ENCODE data around the gene EVA1A.

The EVA1A gene

DNA sequence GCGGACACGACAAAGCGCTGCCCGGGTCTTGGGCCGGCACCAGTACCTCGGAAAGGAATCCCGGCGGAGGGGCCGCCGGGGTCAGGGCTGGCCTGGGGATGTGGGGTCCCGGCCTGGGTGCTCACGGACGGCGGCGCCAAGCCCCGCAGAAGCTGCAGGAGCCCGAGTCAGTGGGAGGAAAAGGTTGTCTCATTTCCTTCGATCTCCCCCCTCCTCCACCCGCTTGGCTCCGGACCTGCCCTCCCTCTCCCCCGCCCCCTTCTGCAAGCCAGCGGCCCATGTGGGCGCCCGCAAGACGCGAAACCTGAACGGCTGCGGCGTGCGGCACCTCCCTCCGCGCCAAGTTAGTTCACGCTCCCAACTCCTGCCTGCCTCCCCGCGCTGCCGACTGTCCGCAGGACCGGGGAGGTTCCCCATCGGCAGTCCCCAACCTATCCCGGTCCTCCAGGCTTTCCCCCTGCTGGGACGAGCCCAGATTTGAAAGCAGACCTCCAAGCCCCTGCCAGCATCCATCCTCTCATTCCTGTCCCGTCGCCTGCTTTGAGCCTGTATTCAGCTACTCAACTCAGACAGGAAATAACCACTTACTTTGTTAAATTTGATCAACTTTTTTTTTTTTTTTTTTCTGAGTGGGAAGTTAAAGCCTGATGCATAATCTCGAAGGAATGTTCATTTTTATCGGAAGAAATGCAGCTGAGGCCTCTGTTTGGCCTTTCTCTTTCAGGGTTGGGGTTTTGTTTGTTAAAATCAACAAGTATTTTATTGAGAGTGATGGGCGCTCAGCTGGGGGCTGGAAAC lies at the start of gene EVA1A:
Gene EVA1A (minus strand): TSS at position 172 of the 798 bp plus-strand sequence. CDS start 42,799 bp downstream, outside the sequence.
- TF ChIP-seq CSDC2 (CRISPR knock-in tag; IDR thresholded peaks at IDR 0.05), result no peak
- TF ChIP-seq ISL1 (CRISPR knock-in tag; IDR thresholded peaks at IDR 0.05), result peak; percentile 65
- ATAC-seq, result peak; percentile 71

- ATAC-seq, result no peak
- TF ChIP-seq ZNF70 (CRISPR knock-in tag; IDR thresholded peaks at IDR 0.05) (no peak), CREB5 (CRISPR knock-in tag; IDR thresholded peaks at IDR 0.05; ENCODE audit: low read depth) (no peak), TCF4 (CRISPR knock-in tag; IDR thresholded peaks at IDR 0.05; ENCODE audit: borderline replicate concordance) (no peak), SNAI2 (CRISPR knock-in tag; IDR thresholded peaks at IDR 0.05) (no peak), ZFP3 (CRISPR knock-in tag; IDR thresholded peaks at IDR 0.05) (no peak), ARNTL (CRISPR knock-in tag; IDR thresholded peaks at IDR 0.05; ENCODE audit: borderline replicate concordance, low read depth) (no peak), POU6F1 (CRISPR knock-in tag; IDR thresholded peaks at IDR 0.05; ENCODE audit: borderline replicate concordance, low read depth) (no peak), ISL1 (CRISPR knock-in tag; IDR thresholded peaks at IDR 0.05) (no peak)
- TF ChIP-seq, protein P1, sequence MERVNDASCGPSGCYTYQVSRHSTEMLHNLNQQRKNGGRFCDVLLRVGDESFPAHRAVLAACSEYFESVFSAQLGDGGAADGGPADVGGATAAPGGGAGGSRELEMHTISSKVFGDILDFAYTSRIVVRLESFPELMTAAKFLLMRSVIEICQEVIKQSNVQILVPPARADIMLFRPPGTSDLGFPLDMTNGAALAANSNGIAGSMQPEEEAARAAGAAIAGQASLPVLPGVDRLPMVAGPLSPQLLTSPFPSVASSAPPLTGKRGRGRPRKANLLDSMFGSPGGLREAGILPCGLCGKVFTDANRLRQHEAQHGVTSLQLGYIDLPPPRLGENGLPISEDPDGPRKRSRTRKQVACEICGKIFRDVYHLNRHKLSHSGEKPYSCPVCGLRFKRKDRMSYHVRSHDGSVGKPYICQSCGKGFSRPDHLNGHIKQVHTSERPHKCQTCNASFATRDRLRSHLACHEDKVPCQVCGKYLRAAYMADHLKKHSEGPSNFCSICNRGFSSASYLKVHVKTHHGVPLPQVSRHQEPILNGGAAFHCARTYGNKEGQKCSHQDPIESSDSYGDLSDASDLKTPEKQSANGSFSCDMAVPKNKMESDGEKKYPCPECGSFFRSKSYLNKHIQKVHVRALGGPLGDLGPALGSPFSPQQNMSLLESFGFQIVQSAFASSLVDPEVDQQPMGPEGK (CRISPR knock-in tag; IDR thresholded peaks at IDR 0.05; ENCODE audit: borderline replicate concordance), result no peak
Observed at GRCh38 chr2:75609937-75610508, 49.3 kb upstream of the EVA1A start.

GRCh38 chr2:75609334-75609689 lies 48.6 kb upstream of the EVA1A start:
- no peak for ATAC-seq

DNA sequence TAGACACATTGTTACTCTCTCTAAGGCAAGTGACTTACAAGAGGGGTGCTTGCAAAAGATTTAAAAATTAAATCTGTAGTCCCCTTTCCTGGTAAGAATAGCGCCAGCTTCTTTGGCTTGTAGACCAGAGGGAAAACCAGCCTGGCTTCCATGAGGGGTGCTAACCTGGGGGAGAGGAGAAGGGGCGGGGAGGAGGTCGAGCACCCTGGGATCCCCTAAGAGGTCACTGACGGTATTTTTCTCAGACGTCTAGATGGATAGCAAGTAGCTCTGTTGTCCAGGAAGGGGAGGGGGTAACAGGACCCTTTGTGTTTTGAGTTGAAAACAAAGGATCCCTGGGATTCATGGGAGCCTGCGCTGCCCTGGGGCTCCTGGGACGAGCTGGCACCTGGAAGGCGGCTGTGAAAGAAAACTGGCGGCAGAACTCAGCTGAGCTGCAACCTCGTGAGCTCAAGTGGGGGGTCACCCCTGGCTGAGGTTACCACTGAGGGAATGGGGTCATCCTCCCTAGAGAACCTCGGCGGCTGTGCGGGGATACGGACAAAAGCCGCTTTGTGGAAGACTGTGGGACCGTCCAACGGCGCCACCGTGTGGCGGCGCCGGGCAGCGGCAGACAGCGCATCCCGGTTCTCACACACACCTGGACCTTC lies 48.1 kb upstream of the EVA1A start:
- TF ChIP-seq GLIS3 (CRISPR knock-in tag; IDR thresholded peaks at IDR 0.05), result no peak
- ATAC-seq, result peak; percentile 65

More at GRCh38 chr2:75609334-75609689, 48.6 kb upstream of the EVA1A start:
- TF ChIP-seq ESRRG (CRISPR knock-in tag; IDR thresholded peaks at IDR 0.05), result no peak
- TF ChIP-seq ISL1 (CRISPR knock-in tag; IDR thresholded peaks at IDR 0.05), result no peak
- TF ChIP-seq TCF4 (CRISPR knock-in tag; IDR thresholded peaks at IDR 0.05; ENCODE audit: borderline replicate concordance), result no peak
- TF ChIP-seq ZNF8 (CRISPR knock-in tag; IDR thresholded peaks at IDR 0.05), result no peak
- no peak for TF ChIP-seq ZFP3 (CRISPR knock-in tag; IDR thresholded peaks at IDR 0.05)
- TF ChIP-seq ARNTL (CRISPR knock-in tag; IDR thresholded peaks at IDR 0.05; ENCODE audit: borderline replicate concordance, low read depth), result no peak
- no peak for TF ChIP-seq TOX (CRISPR knock-in tag; IDR thresholded peaks at IDR 0.05; ENCODE audit: borderline replicate concordance)

DNA sequence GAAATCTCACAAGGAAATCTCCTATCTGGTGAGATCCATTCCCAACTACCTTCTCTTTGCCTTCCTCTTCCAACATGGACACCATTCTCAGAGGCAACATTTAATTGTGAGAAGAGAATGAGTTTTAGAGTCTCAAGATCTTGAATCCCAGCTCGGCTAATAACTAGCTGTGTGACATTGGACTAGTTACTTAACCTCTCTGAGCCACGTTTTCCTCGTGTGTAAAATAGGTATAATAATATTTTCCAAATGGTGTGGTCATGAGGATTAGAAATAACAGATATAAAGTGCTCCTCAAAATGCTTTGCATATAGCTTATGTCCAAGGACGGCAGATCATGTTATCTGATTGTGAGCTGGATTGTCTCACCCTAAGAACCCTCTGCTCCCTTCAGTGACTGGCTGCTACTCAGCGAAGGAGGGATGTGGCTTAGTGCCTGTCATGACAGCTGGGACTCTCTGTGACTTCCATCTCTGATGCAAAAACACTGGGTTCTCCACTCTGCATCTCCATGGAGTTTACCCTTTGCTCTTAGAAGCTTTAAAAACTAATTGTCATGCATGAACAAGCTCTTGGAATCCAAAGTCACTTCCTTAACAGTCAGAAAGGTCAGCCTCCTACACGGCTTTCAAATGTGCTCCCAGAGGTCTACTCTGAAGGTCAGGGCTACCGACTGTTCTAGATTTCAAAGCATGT lies 47.4 kb upstream of the EVA1A start:
- ATAC-seq, result no peak
- TF ChIP-seq ZC3H10 (CRISPR knock-in tag; IDR thresholded peaks at IDR 0.05) (no peak), ZNF8 (CRISPR knock-in tag; IDR thresholded peaks at IDR 0.05) (no peak), ZNF70 (CRISPR knock-in tag; IDR thresholded peaks at IDR 0.05) (no peak), TSHZ2 (CRISPR knock-in tag; IDR thresholded peaks at IDR 0.05) (no peak), ZFP30 (CRISPR knock-in tag; IDR thresholded peaks at IDR 0.05) (no peak), OSR1 (CRISPR knock-in tag; IDR thresholded peaks at IDR 0.05) (no peak), ISL1 (CRISPR knock-in tag; IDR thresholded peaks at IDR 0.05) (no peak), CSDC2 (CRISPR knock-in tag; IDR thresholded peaks at IDR 0.05) (no peak), PPARA (CRISPR knock-in tag; IDR thresholded peaks at IDR 0.05; ENCODE audit: borderline replicate concordance) (no peak), BACH2 (CRISPR knock-in tag; IDR thresholded peaks at IDR 0.05; ENCODE audit: borderline replicate concordance) (no peak), CREB5 (CRISPR knock-in tag; IDR thresholded peaks at IDR 0.05; ENCODE audit: low read depth) (no peak), TCF4 (CRISPR knock-in tag; IDR thresholded peaks at IDR 0.05; ENCODE audit: borderline replicate concordance) (no peak), SNAI2 (CRISPR knock-in tag; IDR thresholded peaks at IDR 0.05) (no peak)

Measured in SK-N-SH treated with all-trans-retinoic acid at 6 μM for 48 hours (cell line).